Endothelial cell of umbilical vein (primary cell): Measurements from ENCODE around the gene PPARD.

Experiments
- EZH2 ChIP-seq: IDR thresholded peaks from 2 replicates; pipeline ENCODE4 v1.6.1; 2012; ENCODE audit warnings: borderline replicate concordance, low read depth, mild to moderate bottlenecking, moderate library complexity, low read length, inconsistent platforms; ENCODE audit not compliant: severe bottlenecking
- FOS ChIP-seq: IDR thresholded peaks from 2 replicates; pipeline ENCODE4 v1.6.1; 2011; ENCODE audit warnings: mild to moderate bottlenecking, low read length, moderate library complexity, borderline replicate concordance; ENCODE audit not compliant: insufficient read depth
- GATA2 ChIP-seq: IDR thresholded peaks from 2 replicates; pipeline ENCODE4 v1.7.0; 2011; ENCODE audit warnings: low read depth, mild to moderate bottlenecking, moderate library complexity, mixed read lengths, low read length; ENCODE audit not compliant: insufficient read length, insufficient read depth
- JUN ChIP-seq: IDR thresholded peaks from 2 replicates; pipeline ENCODE4 v1.6.1; 2011; ENCODE audit warnings: borderline replicate concordance, low read depth; ENCODE audit not compliant: insufficient read length, insufficient read depth
- MYC ChIP-seq: IDR thresholded peaks from one replicate; pipeline ENCODE4 v1.6.1; 2011; ENCODE audit warnings: mild to moderate bottlenecking, low read depth, low read length
- POLR2A ChIP-seq: IDR thresholded peaks from 2 replicates; pipeline ENCODE4 v1.6.1; 2012; ENCODE audit warnings: low read depth, mild to moderate bottlenecking, control low read depth, low read length
- POLR2AphosphoS5 ChIP-seq: IDR thresholded peaks from 2 replicates; pipeline ENCODE4 v1.6.1; 2012; ENCODE audit warnings: low read depth, mild to moderate bottlenecking, control low read depth, low read length, moderate library complexity; ENCODE audit not compliant: insufficient read depth
- TF ChIP-seq, protein P1 (sequence below), 2 donors: IDR thresholded peaks; 1 replicate in 1 of 2; 2 replicates in 1 of 2; pipeline ENCODE4 v1.5.1; 2011; ENCODE audit warnings: low read length in 2 of 2, mild to moderate bottlenecking in 2 of 2, moderate library complexity in 2 of 2, control low read depth in 1 of 2, inconsistent platforms in 1 of 2, low read depth in 1 of 2; ENCODE audit not compliant: insufficient read depth in 1 of 2; ENCODE audit errors: extremely low read depth in 1 of 2
- TF ChIP-seq, protein P2 (sequence below): IDR thresholded peaks from 2 replicates; pipeline ENCODE4 v1.6.1; 2011; ENCODE audit not compliant: insufficient read depth, insufficient read length

DNA sequence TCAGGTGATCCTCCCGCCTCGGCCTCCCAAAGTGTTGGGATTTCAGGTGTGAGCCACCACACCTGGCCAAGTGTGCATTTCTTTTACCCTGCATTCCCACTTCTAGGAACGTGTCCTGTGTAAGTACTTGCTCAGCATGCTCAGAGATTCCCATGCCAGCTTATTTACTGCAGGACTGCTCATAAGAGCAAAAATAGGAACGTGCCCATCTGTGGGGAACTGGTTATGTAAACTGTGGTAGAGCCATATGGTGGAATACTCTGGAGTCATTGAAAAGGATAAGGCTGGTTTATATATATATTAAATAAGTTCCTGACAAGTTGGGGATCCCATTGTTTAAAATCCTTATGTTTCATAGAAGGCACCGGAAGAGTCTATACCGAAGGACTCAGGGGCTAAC, 71.6 kb downstream of the PPARD start:
- TF ChIP-seq, protein P1, sequence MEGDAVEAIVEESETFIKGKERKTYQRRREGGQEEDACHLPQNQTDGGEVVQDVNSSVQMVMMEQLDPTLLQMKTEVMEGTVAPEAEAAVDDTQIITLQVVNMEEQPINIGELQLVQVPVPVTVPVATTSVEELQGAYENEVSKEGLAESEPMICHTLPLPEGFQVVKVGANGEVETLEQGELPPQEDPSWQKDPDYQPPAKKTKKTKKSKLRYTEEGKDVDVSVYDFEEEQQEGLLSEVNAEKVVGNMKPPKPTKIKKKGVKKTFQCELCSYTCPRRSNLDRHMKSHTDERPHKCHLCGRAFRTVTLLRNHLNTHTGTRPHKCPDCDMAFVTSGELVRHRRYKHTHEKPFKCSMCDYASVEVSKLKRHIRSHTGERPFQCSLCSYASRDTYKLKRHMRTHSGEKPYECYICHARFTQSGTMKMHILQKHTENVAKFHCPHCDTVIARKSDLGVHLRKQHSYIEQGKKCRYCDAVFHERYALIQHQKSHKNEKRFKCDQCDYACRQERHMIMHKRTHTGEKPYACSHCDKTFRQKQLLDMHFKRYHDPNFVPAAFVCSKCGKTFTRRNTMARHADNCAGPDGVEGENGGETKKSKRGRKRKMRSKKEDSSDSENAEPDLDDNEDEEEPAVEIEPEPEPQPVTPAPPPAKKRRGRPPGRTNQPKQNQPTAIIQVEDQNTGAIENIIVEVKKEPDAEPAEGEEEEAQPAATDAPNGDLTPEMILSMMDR (IDR thresholded peaks at IDR 0.05; ENCODE audit: extremely low read depth in 1 of 2, insufficient read depth in 1 of 2, low read depth in 1 of 2, low read length in 2 of 2) = no peak
- TF ChIP-seq POLR2A = no peak
- TF ChIP-seq MYC = no peak
- TF ChIP-seq, protein P2, sequence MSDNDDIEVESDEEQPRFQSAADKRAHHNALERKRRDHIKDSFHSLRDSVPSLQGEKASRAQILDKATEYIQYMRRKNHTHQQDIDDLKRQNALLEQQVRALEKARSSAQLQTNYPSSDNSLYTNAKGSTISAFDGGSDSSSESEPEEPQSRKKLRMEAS = no peak
- TF ChIP-seq POLR2AphosphoS5 = no peak
- no peak for TF ChIP-seq EZH2
- no peak for TF ChIP-seq FOS
- no peak for TF ChIP-seq JUN
- no peak for TF ChIP-seq GATA2
